Activated CD4-positive, alpha-beta T cell treated with anti-CD3 and anti-CD28 coated beads, Interleukin-2, amount 50 U/mL, for 16 hours (primary cell): ENCODE measurements around the gene DDX50.

Experiments
- DNase-seq: peaks from one replicate; pipeline ENCODE4 v3.0.0-alpha.2; 2020

Gene DDX50

GRCh38 chr10:68988530-68989316, 87.6 kb downstream of the DDX50 start, which contains the start of gene KIFBP:
TSS of gene KIFBP (plus strand) at chr10:68988803. CDS start at chr10:68988833, 30 bp downstream.
- peak; percentile 94 for DNase-seq

DNA sequence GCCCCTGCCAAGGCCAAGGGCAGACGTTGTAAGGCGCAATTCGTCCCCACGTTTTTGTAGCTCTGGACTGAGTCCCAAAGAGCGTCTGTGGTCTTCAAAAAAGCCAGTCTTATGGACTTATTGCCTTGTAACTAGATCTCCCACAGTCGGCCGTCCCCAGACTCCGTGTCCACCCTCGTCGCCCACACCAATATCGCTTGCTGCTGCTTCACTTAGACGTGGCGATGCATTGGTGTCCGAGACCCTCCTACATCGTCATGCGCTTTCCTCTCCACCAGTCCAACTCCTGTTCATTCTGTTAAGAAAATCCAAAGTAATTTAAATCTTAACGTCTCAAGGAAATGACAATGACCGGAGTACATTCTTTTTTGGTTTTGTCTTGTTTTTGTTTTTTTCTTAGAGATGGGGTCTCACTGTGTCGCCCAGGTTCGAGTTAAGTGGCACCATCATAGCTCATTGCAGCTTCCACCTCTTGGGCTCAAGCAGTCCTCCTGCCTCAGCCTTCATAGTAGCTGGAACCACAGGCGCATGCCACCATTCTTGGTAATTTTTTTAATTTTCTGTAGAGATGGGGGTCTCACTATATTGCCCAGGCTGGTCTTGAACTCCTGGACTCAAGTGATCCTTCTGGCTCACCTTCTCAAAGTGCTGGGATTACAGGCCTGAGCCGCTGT, 88.3 kb downstream of the DDX50 start:
- DNase-seq: no peak

- no peak for DNase-seq
Measured at GRCh38 chr10:68992636-68993440, 91.7 kb downstream of the DDX50 start.
